Lower lobe of right lung (tissue), 2 donors: ENCODE data around the gene CD1C. TPM values are rescaled to one million over a fixed set of nuclear protein-coding genes. Genes with fewer than 3 reads are reported as not detected.

Experiments
- ATAC-seq, 2 donors: fragments of 200-7000 bp; cut with Tn5 transposase; one replicate each; pipeline ENCODE4 v1.9.1; 2020 to 2022; ENCODE audit warnings: mild to moderate bottlenecking in 2 of 2, moderate library complexity in 2 of 2
- DNase-seq: peaks from one replicate; pipeline ENCODE4 v3.0.0-alpha.2; 2020
- H3K27ac ChIP-seq: fragments of 200-600 bp; one replicate; pipeline ENCODE4 v1.8.0; 2022
- H3K27me3 ChIP-seq: fragments of 200-600 bp; one replicate; pipeline ENCODE4 v1.8.0; 2022; ENCODE audit warnings: low read depth
- H3K36me3 ChIP-seq: fragments of 200-600 bp; one replicate; pipeline ENCODE4 v1.8.0; 2022; ENCODE audit warnings: mild to moderate bottlenecking
- H3K4me1 ChIP-seq: fragments of 200-600 bp; one replicate; pipeline ENCODE4 v1.8.0; 2022
- H3K4me3 ChIP-seq: fragments of 200-600 bp; one replicate; pipeline ENCODE4 v1.8.0; 2022; ENCODE audit warnings: mild to moderate bottlenecking
- H3K9me3 ChIP-seq: fragments of 200-600 bp; one replicate; pipeline ENCODE4 v1.8.0; 2022
- intact Hi-C: fragments of 100-400 bp; cut with DNase I; formaldehyde crosslinking; loops from one replicate; pipeline ENCODE4 v1.11.0; 2022
- total RNA-seq: library from RNA; stranded (reverse); fragmentation: NEBNext Ultra II Directional; extraction: Animal tissue kit (Norgen Biotek cat#: 25700); gene quantifications from one replicate; pipeline ENCODE4 v1.2.1, GENCODE V29; 2021
- TF ChIP-seq, protein P1 (sequence below): fragments of 200-600 bp; IDR thresholded peaks from one replicate; pipeline ENCODE4 v1.8.0; 2022; ENCODE audit warnings: antibody characterized with exemption, mild to moderate bottlenecking
- donor health status: DM: no; HTN: yes; CAD: no; lungs with severe emphysema.

Gene CD1C
- total RNA-seq, 1 donor from 2014 or later, result 3.0 TPM

DNA sequence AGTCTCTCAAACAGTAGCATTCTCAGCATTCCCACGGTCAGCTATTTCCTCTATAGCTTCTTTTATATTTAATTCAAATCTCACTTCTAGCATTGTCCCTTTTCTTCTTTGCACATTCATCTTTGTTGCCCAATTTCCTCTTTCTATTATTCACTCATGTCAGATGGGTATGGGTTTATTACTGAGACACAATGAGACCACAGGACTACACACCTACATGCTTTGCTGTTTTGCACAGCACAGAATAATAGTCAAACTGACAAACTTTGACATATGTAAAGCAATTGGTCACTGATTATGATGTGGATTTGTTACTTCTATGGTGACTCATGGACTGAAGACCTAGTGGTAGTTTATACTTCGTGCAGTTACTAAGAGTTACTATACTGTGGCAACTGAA lies 5.8 kb upstream of the CD1C start:
- TF ChIP-seq, protein P1, sequence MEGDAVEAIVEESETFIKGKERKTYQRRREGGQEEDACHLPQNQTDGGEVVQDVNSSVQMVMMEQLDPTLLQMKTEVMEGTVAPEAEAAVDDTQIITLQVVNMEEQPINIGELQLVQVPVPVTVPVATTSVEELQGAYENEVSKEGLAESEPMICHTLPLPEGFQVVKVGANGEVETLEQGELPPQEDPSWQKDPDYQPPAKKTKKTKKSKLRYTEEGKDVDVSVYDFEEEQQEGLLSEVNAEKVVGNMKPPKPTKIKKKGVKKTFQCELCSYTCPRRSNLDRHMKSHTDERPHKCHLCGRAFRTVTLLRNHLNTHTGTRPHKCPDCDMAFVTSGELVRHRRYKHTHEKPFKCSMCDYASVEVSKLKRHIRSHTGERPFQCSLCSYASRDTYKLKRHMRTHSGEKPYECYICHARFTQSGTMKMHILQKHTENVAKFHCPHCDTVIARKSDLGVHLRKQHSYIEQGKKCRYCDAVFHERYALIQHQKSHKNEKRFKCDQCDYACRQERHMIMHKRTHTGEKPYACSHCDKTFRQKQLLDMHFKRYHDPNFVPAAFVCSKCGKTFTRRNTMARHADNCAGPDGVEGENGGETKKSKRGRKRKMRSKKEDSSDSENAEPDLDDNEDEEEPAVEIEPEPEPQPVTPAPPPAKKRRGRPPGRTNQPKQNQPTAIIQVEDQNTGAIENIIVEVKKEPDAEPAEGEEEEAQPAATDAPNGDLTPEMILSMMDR, result no peak
- ATAC-seq, result no peak
- intact Hi-C loops, result no loop called here

DNA sequence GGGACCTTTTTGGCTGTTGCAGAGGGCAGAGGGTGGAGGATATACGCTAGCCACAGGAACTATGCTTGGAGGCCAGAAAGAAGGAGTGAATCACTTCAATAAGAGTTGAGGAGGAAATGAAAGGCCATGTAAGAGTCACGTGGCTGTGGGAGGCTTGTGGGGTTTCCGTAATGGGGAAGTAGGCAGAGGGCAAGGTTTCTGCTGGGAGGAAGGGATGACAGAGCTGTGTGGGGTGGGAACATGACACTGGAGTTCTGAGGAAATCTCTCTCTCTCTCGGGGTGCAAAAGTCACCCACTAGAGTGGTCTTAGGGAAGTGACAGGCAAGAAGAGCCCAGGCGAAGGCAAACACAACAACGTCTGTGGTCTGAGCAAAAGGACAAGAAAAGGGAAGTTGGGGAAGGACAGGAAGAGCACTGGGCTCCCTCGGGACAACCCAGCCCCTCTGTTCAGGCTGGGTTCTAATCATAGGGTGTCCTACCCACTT lies 3.9 kb upstream of the CD1C start:
- no peak overlapping the region for H3K4me3 ChIP-seq
- ATAC-seq, result peak; percentile 89 to 95

More for the DNA sequence above, 5.8 kb upstream of the CD1C start:
- Histone ChIP-seq H3K4me3 (no peak overlapping the region), H3K27me3 (no peaks in the 10 kb centered on the region), H3K4me1 (no peaks in the 10 kb centered on the region), H3K27ac (no peak overlapping the region), H3K36me3 (no peaks in the 10 kb centered on the region), H3K9me3 (no peaks in the 10 kb centered on the region)
- no peak for DNase-seq

GRCh38 chr1:158286487-158286886 lies 3.2 kb upstream of the CD1C start:
- intact Hi-C loops, result no loop called here
- ATAC-seq, result no peak
- no peak overlapping the region for H3K27ac ChIP-seq

More for the DNA sequence above, 3.9 kb upstream of the CD1C start:
- no peak overlapping the region for H3K27ac ChIP-seq
- peak; percentile 79 for DNase-seq
- H3K9me3 ChIP-seq, result no peaks in the 10 kb centered on the region
- no peaks in the 10 kb centered on the region for H3K4me1 ChIP-seq
- no peaks in the 10 kb centered on the region for H3K36me3 ChIP-seq
- H3K27me3 ChIP-seq, result no peaks in the 10 kb centered on the region
- intact Hi-C loops, result no loop called here
- TF ChIP-seq, protein P1, result no peak

GRCh38 chr1:158286941-158287346 lies 2.8 kb upstream of the CD1C start:
- DNase-seq (no peak), ATAC-seq (no peak)
- no peaks in the 10 kb centered on the region for H3K9me3 ChIP-seq
- no peaks in the 10 kb centered on the region for H3K27me3 ChIP-seq
- H3K4me1 ChIP-seq, result no peaks in the 10 kb centered on the region
- TF ChIP-seq, protein P1, result no peak
- no peak overlapping the region for H3K27ac ChIP-seq
- intact Hi-C loops, result no loop called here
- H3K4me3 ChIP-seq, result no peak overlapping the region
- H3K36me3 ChIP-seq, result no peaks in the 10 kb centered on the region

More at GRCh38 chr1:158286487-158286886, 3.2 kb upstream of the CD1C start:
- DNase-seq, result no peak
- Histone ChIP-seq H3K9me3 (no peaks in the 10 kb centered on the region), H3K4me3 (no peak overlapping the region), H3K27me3 (no peaks in the 10 kb centered on the region), H3K4me1 (no peaks in the 10 kb centered on the region), H3K36me3 (no peaks in the 10 kb centered on the region)
- TF ChIP-seq, protein P1, result no peak

DNA sequence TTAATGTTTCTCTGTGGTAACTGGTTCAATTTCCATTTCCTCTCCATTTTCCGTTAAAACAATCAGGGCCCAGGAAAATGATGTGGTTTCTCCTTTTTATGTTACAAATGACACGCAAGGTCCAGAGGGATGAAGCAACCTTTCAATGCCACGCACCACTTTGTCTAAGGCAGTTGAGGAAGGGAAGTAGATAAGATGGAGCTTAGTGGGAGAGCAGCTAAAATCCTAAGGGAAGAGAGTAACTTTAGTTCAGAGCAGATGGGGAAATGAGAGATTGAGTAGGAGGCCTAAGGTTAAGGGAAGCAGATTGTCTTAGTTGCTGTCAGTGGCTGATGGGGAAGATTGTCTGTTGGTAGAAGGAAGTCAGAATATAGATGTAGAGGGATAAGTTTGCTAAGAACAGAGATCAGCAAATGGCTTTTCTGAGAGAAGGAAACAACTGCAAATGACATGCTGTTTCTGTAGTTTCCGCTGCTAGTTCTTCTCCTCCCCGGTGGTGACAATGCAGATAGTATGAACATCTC lies 660 bp downstream of the CD1C start:
- TF ChIP-seq, protein P1, result no peak
- intact Hi-C loops, result no loop called here
- Histone ChIP-seq H3K27ac (no peak overlapping the region), H3K4me3 (no peak overlapping the region), H3K36me3 (no peaks in the 10 kb centered on the region), H3K9me3 (no peaks in the 10 kb centered on the region), H3K27me3 (no peaks in the 10 kb centered on the region), H3K4me1 (no peaks in the 10 kb centered on the region)
- DNase-seq, result no peak
- ATAC-seq, result peak in 1 of 2 donors; percentile 29
